Amniotic epithelial cell (primary cell): ENCODE results near the gene SDHA.
"Not testable (repeated sequence)": the region's sequence is repeated elsewhere in the genome, so short reads cannot be mapped to it uniquely, and the experiment has no call there.

Source experiments
- DNase-seq: peaks from one replicate; pipeline ENCODE4 v3.0.0-alpha.2; 2010; ENCODE audit warnings: low read depth

Gene SDHA

DNA sequence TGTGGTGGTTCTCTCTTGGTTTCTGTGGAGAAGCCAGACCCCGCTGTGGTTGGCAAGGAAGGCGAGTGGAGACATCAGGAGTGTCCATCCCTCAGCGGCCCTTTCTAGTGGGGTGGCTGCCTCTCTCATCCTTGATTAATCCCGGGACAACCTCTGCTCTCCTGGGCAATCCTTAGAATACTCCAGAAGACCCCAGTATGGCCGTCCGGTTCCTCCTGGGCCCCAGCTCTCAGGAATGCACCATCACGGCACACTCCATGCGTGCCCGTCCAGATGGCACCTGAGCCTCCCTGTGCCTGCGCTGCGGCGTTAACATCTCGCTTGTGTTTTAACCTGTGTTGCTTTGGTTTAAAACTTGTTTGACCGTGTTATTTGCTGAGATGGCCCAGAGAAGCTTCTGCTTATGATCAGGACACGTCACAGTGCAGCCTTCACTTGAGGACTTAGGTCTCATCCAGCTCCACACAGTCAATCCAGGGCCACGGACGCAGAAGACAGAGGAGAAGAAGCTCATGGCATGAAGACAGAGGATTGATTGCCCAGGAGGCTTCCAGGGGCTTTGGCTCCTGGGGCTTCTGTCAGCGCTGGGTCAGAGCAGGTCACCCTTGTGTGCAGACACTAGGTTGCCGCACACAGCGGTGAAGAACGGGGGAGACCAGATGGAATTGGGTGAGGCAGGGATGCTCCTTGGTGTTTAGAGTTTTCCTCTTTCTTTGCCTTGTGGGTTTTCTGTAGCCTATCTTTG lies 82.7 kb downstream of the SDHA start:
- not testable (repeated sequence) for DNase-seq

DNA sequence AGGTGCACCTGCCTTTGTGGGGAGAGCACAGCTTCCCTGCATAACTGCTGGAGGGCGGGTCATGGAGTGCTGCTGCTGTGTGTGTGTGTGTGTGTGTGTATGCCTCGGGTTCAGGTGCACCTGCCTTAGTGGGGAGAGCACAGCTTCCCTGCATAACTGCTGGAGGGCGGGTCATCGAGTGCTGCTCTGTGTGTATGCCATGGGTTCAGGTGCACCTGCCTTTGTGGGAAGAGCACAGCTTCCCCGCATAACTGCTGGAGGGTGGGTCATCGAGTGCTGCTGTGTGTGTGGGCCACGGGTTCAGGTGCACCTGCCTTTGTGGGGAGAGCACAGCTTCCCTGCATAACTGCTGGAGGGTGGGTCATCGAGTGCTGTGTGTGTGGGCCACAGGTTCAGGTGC lies 84.3 kb downstream of the SDHA start:
- not testable (repeated sequence) for DNase-seq

DNA sequence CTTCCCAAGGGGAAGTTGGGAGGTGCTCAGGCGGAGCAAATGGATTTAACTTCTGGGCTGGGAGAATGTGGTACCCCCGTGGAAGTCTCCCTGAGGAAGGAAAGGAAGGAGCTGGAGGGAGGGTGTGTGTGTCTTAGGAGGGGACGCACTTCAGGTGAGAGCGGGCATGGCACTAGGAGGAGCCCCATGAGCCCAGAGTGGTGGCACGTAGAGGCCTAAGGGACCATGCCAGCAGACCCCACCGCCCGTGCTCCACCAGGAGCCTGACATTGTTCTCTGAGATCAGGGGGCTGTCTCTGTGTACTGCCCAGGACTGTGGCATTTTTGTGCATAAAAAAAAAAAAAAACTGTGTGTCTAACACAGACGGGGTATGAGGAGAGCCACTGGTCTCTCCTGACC lies 84.8 kb downstream of the SDHA start:
- DNase-seq, result no peak

DNA sequence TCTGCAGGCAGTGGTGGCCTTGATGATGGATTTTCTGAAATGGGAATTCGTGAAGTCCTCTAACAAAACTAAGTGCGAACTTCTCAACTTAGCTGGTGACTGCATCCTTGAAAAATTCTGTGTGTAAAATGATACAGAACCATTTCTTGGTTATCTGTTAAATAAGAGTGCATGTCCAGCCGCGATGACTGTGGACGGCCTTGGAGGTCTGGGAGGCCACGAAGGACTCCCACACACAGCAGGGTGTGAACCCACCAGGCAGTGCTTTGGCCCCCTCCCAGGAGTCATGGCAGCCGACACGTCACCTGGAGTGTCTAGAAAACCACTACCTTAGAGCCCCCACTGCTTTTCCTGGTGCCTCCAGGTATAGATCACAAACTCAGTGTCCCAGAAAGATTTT lies 85.6 kb downstream of the SDHA start:
- DNase-seq, result peak; percentile 55

DNA sequence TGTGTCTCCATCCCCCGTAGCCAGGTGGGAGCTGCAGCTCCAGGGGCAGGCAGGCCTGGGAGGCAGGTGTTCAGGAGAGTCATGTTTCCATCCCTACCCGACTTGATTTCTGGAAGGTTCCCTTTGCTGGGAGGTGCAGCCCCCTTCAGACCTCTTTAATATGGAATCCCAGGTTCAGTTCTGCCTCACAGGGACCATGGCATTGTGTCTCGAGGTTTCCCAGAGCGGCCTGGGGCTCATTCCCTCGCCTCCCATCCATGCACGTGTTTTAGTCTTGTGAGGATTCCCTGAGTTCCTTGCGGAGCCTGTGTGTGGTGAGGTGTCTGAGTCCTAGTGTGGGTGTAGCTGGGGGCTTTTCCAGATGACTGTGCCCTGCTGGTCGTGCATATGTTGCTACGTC lies 86.9 kb downstream of the SDHA start:
- DNase-seq, result no peak

DNA sequence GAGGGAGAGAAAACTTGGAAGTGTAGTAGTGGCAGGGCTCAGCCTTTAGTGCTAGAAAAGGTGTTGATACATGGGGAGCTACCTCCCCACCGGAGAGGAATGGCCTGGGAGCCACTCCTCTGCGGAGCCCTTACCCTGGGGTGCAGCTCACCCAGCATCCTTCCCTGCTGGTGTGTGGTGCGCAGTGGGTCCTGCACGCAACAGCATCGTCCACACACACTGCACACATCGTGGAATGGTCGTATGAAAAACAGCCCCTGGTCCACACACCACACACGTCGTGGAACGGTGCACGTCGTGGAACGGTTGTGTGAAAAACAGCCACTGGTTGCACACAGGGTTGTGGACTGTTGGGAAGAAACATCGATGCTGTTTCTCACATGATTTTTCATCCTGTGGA lies 87.3 kb downstream of the SDHA start:
- DNase-seq, result no peak

DNA sequence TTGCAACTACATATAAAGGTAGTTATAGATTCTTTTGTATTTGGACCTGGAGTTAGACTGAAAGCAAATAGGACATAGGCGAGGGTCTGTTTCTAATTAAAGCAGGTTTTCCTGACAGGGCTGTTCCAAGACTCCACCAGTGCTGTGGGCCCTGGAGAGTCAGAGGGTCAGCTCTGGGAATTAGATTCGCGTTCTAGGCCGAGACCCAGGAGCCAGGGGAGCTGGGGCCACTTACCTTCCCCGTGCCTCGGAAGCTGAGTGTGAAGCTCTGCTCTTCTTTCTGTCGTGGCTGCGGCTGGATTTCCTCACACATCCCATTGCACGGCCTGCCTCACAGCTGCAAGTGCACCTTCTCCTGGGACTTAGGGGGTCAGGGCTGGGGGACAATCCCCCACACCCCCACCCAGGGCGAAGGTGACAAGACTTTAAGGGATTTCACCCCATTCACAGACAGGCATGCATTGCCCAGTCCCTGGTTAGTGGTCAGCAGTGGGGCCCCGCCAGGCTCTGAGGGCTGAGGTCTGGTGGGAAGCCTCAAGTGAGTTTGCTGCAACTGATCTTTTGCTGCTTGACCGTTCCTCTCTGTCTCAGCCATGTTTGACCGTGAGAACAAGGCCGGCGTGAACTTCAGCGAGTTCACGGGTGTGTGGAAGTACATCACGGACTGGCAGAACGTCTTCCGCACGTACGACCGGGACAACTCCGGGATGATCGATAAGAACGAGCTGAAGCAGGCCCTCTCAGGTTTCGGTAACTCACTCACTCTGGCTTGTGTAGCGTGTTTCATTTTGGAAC lies 88.1 kb downstream of the SDHA start:
- DNase-seq, result no peak
